CD4-positive, alpha-beta T cell treated with Interleukin-6 at 100 ng/mL for 8 hours (primary cell): ENCODE results near the gene DGKQ.

Experiments
- DNase-seq: peaks from one replicate; pipeline ENCODE4 v3.0.0-alpha.2; 2020; ENCODE audit warnings: mixed read lengths, low spot score

The DGKQ gene

GRCh38 chr4:961351-962230, 11.8 kb downstream of the DGKQ start:
- no peak for DNase-seq

GRCh38 chr4:960636-961350, 12.6 kb downstream of the DGKQ start:
- DNase-seq: no peak

- DNase-seq: no peak
These were observed 13.2 kb downstream of the DGKQ start for GRCh38 chr4:960140-960635.

DNA sequence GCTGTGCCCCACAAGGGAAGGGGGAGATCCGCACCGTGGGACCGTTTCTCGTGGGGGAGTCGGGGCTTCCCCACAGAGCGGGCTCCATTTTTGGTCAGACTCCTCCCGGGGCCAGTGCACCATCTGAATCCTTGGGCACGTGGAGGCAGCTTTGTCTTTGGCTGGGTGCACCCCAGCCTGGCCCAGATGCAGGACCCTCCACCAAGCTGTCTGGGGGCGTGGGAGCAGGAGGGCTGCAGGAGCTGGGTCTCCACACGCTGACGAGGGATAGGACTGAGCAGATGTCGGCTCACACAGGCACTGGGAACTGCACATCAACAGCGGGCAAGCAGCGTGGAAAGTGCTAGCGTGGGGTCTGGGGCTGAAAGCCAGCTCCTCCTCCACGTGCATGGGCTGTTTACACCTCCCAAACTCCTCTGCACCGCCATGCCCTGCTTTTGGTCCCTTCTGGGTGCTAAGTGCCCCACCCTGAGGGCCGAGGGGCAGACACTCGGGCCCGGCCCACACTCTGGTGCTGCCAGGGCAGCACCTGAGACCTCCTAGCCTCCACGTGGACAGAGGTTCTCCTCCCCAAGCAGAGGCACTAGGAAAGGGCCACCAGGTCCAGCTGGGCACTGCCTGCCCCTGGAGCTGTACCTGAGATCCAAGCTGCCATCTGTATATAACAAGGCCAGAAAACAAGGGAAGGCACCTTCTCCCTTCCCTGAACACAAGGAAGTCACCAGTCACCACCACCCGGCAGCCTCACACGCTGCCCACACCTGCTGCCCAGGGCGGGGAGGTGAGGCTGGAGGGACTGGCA, 13.8 kb downstream of the DGKQ start:
- DNase-seq: no peak

- no peak for DNase-seq
These were observed 14.6 kb downstream of the DGKQ start for GRCh38 chr4:958696-959337.

- DNase-seq: no peak
These were observed 15.1 kb downstream of the DGKQ start for GRCh38 chr4:958314-958665.

DNA sequence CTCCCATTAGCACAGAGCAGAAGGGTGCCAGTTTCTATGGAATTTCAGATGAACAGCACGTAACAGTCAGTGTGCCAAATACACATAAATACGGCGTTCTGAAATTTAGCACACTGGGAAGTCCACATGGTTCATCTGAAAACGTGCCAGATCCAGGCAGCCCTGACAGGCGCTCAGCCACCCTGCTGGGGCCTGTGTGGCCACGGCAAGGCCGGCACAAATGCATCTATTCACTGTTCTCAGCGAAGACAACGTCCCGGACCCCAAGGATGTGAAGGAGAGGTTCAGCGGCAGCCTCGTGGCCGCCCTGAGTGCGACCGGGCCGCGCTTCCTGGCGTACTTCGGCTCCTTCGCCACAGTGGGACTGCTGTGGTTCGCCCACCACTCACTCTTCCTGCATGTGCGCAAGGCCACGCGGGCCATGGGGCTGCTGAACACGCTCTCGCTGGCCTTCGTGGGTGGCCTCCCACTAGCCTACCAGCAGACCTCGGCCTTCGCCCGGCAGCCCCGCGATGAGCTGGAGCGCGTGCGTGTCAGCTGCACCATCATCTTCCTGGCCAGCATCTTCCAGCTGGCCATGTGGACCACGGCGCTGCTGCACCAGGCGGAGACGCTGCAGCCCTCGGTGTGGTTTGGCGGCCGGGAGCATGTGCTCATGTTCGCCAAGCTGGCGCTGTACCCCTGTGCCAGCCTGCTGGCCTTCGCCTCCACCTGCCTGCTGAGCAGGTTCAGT, 15.6 kb downstream of the DGKQ start:
- DNase-seq: no peak

DNA sequence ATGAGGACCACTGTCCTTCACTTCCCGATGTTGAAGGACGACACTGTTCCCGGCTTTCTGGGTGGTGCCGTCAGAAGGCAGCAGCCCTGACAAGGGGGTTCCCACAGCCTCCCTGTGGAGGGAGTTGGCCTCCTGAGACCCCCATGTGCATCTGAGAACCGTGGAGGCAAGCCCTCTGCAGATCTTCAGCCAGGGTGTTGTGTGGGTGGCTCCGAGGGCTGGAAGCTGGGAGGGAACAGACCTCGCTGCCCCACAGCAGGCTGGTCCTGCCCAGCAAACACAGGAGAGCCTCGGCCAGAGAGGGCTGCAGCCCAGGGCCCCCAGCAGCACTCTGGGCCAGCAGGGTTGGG, 16.2 kb downstream of the DGKQ start:
- no peak for DNase-seq

GRCh38 chr4:956531-957230, 16.7 kb downstream of the DGKQ start:
- DNase-seq: no peak

GRCh38 chr4:955931-956381, 17.4 kb downstream of the DGKQ start:
- DNase-seq: no peak

GRCh38 chr4:955161-955921, 18.0 kb downstream of the DGKQ start:
- DNase-seq: no peak

DNA sequence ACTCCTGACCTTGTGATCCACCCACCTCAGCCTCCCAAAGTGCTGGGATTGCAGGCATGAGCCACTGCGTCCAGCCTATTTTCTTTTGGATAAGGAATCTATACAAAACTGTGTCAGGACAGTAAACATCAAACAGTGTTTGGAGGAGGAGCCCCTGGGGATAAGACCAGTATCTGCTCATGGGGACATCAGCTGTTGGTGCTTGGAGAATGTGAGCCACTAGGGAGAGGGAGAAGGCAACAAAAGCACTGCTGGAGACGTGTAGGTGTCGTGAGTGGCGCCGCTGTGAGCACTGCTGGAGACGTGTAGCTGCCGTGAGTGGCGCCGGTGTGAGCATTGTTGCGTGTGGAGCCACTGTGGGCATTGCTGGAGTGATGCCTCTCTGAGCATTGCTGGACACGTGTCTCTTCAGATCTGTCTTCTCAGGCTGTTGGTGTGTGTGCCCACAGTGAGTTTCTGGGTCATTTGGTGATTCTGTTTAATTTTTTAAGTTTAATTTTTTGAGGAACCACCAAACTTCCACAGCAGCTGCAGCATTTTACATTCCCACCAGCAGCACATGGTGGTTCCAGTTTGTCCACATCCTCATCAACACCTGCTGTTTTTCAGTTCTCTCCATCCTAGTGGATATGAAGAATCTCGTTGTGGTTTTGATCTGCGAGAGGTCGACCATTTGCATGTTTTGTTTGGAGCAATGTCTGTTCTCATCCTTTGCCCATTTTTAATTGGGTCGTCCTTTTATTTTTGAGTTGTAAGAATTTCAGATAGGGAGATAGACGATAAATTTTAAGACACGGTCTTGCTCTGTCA, 19.0 kb downstream of the DGKQ start:
- DNase-seq: no peak

GRCh38 chr4:953574-953915, 19.8 kb downstream of the DGKQ start:
- DNase-seq: no peak

DNA sequence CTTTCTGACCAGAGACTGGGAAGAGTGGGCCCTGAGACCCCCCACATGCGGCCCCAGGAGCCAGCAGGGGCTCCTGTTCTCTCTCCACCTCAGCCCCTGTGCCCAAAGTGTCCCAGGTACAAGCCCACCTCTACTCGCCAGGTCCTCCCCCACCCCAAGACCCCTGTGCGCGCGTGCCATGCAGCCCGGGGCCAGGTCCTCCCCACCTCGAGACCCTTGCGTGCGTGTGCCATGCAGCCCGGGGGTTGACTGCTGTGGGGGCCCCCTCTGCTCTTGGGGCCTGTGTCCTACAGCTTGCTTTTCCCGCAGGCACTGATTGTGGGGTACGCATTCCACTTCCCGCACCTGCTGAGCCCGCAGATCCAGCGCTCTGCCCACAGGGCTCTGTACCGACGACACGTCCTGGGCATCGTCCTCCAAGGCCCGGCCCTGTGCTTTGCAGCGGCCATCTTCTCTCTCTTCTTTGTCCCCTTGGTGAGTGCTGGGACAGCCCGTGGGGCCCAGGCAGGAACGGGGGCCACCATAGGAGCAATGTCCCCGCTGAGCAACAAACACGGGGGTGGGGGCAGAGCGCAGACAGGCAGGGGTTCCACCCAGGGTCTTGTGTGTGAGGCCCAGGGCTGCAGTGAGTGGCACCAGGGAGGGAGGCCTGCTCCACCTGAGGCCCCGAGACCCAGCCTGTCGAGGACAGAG, 20.3 kb downstream of the DGKQ start:
- no peak for DNase-seq

- no peak for DNase-seq
These were observed 21.5 kb downstream of the DGKQ start for GRCh38 chr4:951594-952468.

DNA sequence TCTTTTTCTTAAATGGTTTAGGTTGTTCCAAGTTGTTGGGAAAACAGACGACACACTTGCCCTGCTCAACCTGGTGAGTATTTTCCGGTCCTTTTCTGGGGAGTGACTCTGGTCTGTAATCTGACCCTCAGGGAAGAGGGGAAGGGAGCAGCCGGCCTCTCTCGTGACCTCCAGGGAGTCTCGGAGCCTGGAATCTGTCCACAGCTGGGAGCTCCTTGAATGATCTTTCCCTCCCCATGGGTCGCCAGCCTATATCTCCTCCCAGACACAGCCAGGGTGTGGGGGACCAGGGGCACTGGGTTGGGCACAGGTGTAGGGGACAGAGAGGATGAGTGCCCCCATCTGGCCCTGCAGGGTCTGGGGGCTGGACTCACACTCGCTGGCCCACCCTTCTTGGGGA, 22.2 kb downstream of the DGKQ start:
- no peak for DNase-seq
